Measurements from ENCODE around the gene SNX13.

GRCh38 chr7:17989546-17989945 is 49.3 kb upstream of the SNX13 start:
- TF ChIP-seq POLR2A (IDR thresholded peaks at IDR 0.05; ENCODE audit: extremely low read depth, insufficient read length) (no peak), CTCF (IDR thresholded peaks at IDR 0.05; ENCODE audit: low read depth, low read length) (no peak), MAX (IDR thresholded peaks at IDR 0.05; ENCODE audit: low read depth, low read length) (no peak), MYC (IDR thresholded peaks at IDR 0.05; ENCODE audit: low read depth, low read length) (no peak)
